ENCODE results near the gene C4orf17.
"Not testable (repeated sequence)": the region's sequence is repeated elsewhere in the genome, so short reads cannot be mapped to it uniquely, and the experiment has no call there.

Gene C4orf17

DNA sequence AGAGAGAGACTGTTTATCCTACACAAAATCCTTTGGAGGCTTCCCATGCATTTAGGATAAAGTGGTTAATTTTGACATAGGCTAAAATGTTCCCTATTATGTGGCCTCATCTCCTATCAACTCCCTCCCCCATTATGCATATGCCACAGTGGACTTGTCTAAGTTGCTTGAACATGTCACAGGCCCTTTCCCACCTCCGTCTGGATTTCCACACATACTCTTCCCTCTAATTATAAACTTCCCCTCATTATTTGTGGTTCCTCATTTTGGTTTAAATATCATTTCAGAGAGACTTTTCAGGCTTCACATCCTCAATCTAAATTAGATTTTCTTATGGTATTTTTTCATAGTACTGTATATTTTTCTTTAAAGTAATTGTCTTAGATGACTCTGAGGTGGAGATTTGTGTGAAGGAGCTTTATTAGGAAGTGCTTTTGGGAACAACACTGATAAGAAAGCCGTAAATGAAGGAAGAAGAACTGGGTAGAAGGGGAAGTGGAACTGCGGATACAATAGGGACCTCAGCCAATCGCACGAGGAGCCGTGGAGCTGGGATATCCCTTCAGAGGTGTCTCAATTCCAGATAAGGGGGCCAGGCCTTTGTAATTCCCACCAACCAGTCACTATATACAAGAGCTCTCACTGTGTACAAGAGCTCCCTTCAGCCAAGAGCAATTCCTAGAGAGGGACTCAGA, 7.9 kb downstream of the C4orf17 start:
- Histone ChIP-seq H3K4me3 (ENCODE audit: low read length) (no peak overlapping the region), H3K27me3 (ENCODE audit: insufficient read depth, low read length, poor library complexity) (no peaks in the 10 kb centered on the region), H3K36me3 (ENCODE audit: control insufficient read depth, insufficient read depth, low read length) (no peaks in the 10 kb centered on the region), H3K4ac (ENCODE audit: low read depth, low read length) (no peak overlapping the region), H3K23ac (ENCODE audit: low read length) (no peak overlapping the region), H3K4me1 (ENCODE audit: control insufficient read depth, low read depth, low read length) (no peaks in the 10 kb centered on the region), H4K5ac (ENCODE audit: low read length) (no peak overlapping the region), H2BK5ac (ENCODE audit: low read length) (no peak overlapping the region), H3K56ac (ENCODE audit: low read length) (no peak overlapping the region), H3K79me1 (ENCODE audit: low read length) (no peaks in the 10 kb centered on the region), H2BK120ac (ENCODE audit: low read depth, low read length) (no peak overlapping the region), H3K9ac (ENCODE audit: low read length) (no peak overlapping the region), H2AK5ac (ENCODE audit: low read length) (no peak overlapping the region), H3K4me2 (ENCODE audit: low read length) (no peak overlapping the region), H3K18ac (ENCODE audit: low read length) (no peak overlapping the region), H3K79me2 (ENCODE audit: control insufficient read depth, insufficient read depth, low read length) (no peaks in the 10 kb centered on the region), H4K8ac (ENCODE audit: low read depth, low read length) (no peak overlapping the region), H3K27ac (ENCODE audit: low read depth, low read length) (no peak overlapping the region), H2BK15ac (replicated peaks; ENCODE audit: low read depth) (no peak overlapping the region)
- WGBS (ENCODE audit: extremely low coverage, insufficient coverage, low lambda C conversion rate) = no CpG with 5 or more reads among the region's 6 CpGs
- DNase-seq = peak; percentile 11

DNA sequence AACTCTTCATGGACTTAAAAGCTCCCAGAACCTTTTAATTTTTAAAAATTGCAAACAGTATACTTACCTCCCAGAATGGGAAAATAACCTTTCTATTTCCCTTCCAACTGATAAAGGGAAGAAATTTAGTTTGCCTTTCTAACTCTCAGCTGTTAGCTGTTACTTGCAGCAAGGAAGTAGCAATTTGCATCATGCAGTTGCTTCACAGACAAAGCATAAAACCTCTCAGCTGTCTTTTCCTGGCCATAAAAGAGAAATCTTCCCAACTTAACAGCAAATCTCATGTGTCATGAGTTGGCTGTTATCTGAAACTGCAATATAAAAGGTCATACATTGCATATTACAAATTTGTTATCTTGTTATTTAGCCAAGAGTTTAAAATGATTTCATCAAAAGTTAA, 18.4 kb downstream of the C4orf17 start:
- peak; percentile 8 for DNase-seq
- H3K27ac ChIP-seq (ENCODE audit: low read depth, low read length) = no peak overlapping the region
- H3K27me3 ChIP-seq (ENCODE audit: insufficient read depth, low read length, poor library complexity) = no peaks in the 10 kb centered on the region

DNA sequence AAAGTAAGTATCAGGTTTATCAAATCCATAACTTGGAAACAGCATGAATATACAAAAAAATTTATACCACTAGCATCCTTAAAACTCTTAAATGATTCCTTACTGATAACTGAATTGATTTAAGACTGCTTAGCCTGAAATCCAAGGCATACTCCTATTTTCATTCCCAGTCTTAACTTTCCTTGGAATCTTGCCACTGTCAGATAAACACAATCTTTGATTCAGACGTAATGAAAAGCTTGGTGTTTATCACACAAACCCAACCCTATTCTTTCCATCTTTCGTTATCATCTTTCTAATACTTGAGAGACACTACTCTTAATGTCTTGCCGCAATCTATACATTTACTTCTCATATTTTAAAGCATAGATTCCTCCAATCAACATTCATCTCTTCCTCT, 19.1 kb downstream of the C4orf17 start:
- no peak for DNase-seq
- Histone ChIP-seq H4K5ac (ENCODE audit: low read length) (no peak overlapping the region), H3K4ac (ENCODE audit: low read depth, low read length) (no peak overlapping the region), H2AK5ac (ENCODE audit: low read length) (no peak overlapping the region), H2BK15ac (replicated peaks; ENCODE audit: low read depth) (no peak overlapping the region), H3K4me3 (ENCODE audit: low read length) (no peak overlapping the region), H2BK120ac (ENCODE audit: low read depth, low read length) (no peak overlapping the region), H3K4me1 (ENCODE audit: control insufficient read depth, low read depth, low read length) (no peaks in the 10 kb centered on the region), H3K36me3 (ENCODE audit: control insufficient read depth, insufficient read depth, low read length) (no peaks in the 10 kb centered on the region), H3K18ac (ENCODE audit: low read length) (no peak overlapping the region), H3K27ac (ENCODE audit: low read depth, low read length) (no peak overlapping the region), H3K79me1 (ENCODE audit: low read length) (no peaks in the 10 kb centered on the region), H3K27me3 (ENCODE audit: insufficient read depth, low read length, poor library complexity) (no peaks in the 10 kb centered on the region), H3K9ac (ENCODE audit: low read length) (no peak overlapping the region), H3K56ac (ENCODE audit: low read length) (no peak overlapping the region), H3K4me2 (ENCODE audit: low read length) (no peak overlapping the region), H3K23ac (ENCODE audit: low read length) (no peak overlapping the region), H4K8ac (ENCODE audit: low read depth, low read length) (no peak overlapping the region), H2BK5ac (ENCODE audit: low read length) (no peak overlapping the region), H3K79me2 (ENCODE audit: control insufficient read depth, insufficient read depth, low read length) (no peaks in the 10 kb centered on the region)
- 100% methylated on average over 2 of the region's 3 CpGs for WGBS (ENCODE audit: extremely low coverage, insufficient coverage, low lambda C conversion rate)

More for the DNA sequence above, 18.4 kb downstream of the C4orf17 start:
- no peak overlapping the region for H3K23ac ChIP-seq (ENCODE audit: low read length)
- no peak overlapping the region for H3K18ac ChIP-seq (ENCODE audit: low read length)
- H3K9ac ChIP-seq (ENCODE audit: low read length) = no peak overlapping the region
- H3K79me2 ChIP-seq (ENCODE audit: control insufficient read depth, insufficient read depth, low read length) = no peaks in the 10 kb centered on the region
- H3K56ac ChIP-seq (ENCODE audit: low read length) = no peak overlapping the region
- H2BK5ac ChIP-seq (ENCODE audit: low read length) = no peak overlapping the region
- no peak overlapping the region for H4K5ac ChIP-seq (ENCODE audit: low read length)
- no peak overlapping the region for H2BK15ac ChIP-seq (replicated peaks; ENCODE audit: low read depth)
- no peaks in the 10 kb centered on the region for H3K4me1 ChIP-seq (ENCODE audit: control insufficient read depth, low read depth, low read length)
- H3K4me2 ChIP-seq (ENCODE audit: low read length) = no peak overlapping the region
- H2BK120ac ChIP-seq (ENCODE audit: low read depth, low read length) = no peak overlapping the region
- H3K4ac ChIP-seq (ENCODE audit: low read depth, low read length) = no peak overlapping the region
- no peaks in the 10 kb centered on the region for H3K36me3 ChIP-seq (ENCODE audit: control insufficient read depth, insufficient read depth, low read length)
- H3K79me1 ChIP-seq (ENCODE audit: low read length) = no peaks in the 10 kb centered on the region
- no peak overlapping the region for H2AK5ac ChIP-seq (ENCODE audit: low read length)
- H3K4me3 ChIP-seq (ENCODE audit: low read length) = no peak overlapping the region
- H4K8ac ChIP-seq (ENCODE audit: low read depth, low read length) = no peak overlapping the region

DNA sequence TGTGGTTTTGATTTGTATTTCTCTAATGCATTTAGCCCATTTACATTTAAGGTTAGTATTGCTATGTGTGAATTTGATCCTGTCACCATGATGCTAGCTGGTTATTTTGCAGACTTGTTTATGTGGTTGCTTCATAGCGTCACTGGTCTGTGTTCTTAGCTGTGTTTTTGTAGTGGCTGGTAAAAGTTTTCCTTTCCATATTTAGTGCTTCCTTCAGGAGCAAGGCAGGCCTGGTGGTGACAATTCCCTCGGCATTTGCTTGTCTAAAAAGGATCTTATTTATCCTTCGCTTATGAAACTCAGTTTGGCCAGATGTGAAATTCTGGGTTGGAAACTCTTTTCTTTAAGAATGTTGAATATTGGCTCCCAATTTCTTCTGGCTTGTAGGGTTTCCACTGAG, 23.9 kb downstream of the C4orf17 start:
- H3K18ac ChIP-seq (ENCODE audit: low read length); H3K4ac ChIP-seq (ENCODE audit: low read depth, low read length); H3K36me3 ChIP-seq (ENCODE audit: control insufficient read depth, insufficient read depth, low read length); H3K4me1 ChIP-seq (ENCODE audit: control insufficient read depth, low read depth, low read length); H3K23ac ChIP-seq (ENCODE audit: low read length); H3K4me3 ChIP-seq (ENCODE audit: low read length); H3K27me3 ChIP-seq (ENCODE audit: insufficient read depth, low read length, poor library complexity); H2AK5ac ChIP-seq (ENCODE audit: low read length); DNase-seq; H3K9ac ChIP-seq (ENCODE audit: low read length); H3K56ac ChIP-seq (ENCODE audit: low read length); H4K8ac ChIP-seq (ENCODE audit: low read depth, low read length); H2BK120ac ChIP-seq (ENCODE audit: low read depth, low read length); H4K5ac ChIP-seq (ENCODE audit: low read length); H2BK5ac ChIP-seq (ENCODE audit: low read length); H3K27ac ChIP-seq (ENCODE audit: low read depth, low read length); H2BK15ac ChIP-seq (replicated peaks; ENCODE audit: low read depth); H3K79me2 ChIP-seq (ENCODE audit: control insufficient read depth, insufficient read depth, low read length); H3K79me1 ChIP-seq (ENCODE audit: low read length); H3K4me2 ChIP-seq (ENCODE audit: low read length): not testable (repeated sequence)
- WGBS (ENCODE audit: extremely low coverage, insufficient coverage, low lambda C conversion rate) = no CpG with 5 or more reads among the region's 3 CpGs

DNA sequence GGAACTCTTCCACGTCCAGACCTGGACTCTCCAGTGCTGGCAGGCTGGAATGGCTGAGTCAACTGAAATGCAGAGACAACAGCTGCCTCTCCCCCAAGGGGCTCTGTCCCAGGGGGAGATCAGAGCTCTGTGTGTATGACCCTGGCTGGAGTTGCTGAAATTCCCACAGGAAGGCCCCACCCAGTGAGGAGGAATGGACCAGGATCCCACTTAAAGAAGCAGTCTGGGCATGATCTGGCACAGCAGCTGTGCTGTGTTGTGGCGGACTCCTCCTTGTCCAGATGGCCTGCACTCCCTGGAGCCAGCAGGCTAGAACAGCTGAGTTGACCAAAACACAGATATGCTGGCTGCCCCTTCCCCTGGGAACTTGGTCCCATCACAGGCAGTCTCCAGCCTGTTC, 25.4 kb downstream of the C4orf17 start:
- Histone ChIP-seq H2AK5ac (ENCODE audit: low read length) (no peak overlapping the region), H3K4ac (ENCODE audit: low read depth, low read length) (no peak overlapping the region), H3K79me1 (ENCODE audit: low read length) (no peaks in the 10 kb centered on the region), H3K18ac (ENCODE audit: low read length) (no peak overlapping the region), H2BK15ac (replicated peaks; ENCODE audit: low read depth) (no peak overlapping the region), H3K9ac (ENCODE audit: low read length) (no peak overlapping the region), H4K5ac (ENCODE audit: low read length) (no peak overlapping the region), H3K79me2 (ENCODE audit: control insufficient read depth, insufficient read depth, low read length) (no peaks in the 10 kb centered on the region), H3K56ac (ENCODE audit: low read length) (no peak overlapping the region), H3K4me3 (ENCODE audit: low read length) (no peak overlapping the region), H3K4me2 (ENCODE audit: low read length) (no peak overlapping the region), H2BK120ac (ENCODE audit: low read depth, low read length) (no peak overlapping the region), H4K8ac (ENCODE audit: low read depth, low read length) (no peak overlapping the region), H3K36me3 (ENCODE audit: control insufficient read depth, insufficient read depth, low read length) (no peaks in the 10 kb centered on the region), H2BK5ac (ENCODE audit: low read length) (no peak overlapping the region), H3K27me3 (ENCODE audit: insufficient read depth, low read length, poor library complexity) (no peaks in the 10 kb centered on the region), H3K4me1 (ENCODE audit: control insufficient read depth, low read depth, low read length) (no peaks in the 10 kb centered on the region), H3K27ac (ENCODE audit: low read depth, low read length) (no peak overlapping the region), H3K23ac (ENCODE audit: low read length) (no peak overlapping the region)
- DNase-seq = no peak
- WGBS (ENCODE audit: extremely low coverage, insufficient coverage, low lambda C conversion rate) = no CpG with 5 or more reads among the region's 2 CpGs

DNA sequence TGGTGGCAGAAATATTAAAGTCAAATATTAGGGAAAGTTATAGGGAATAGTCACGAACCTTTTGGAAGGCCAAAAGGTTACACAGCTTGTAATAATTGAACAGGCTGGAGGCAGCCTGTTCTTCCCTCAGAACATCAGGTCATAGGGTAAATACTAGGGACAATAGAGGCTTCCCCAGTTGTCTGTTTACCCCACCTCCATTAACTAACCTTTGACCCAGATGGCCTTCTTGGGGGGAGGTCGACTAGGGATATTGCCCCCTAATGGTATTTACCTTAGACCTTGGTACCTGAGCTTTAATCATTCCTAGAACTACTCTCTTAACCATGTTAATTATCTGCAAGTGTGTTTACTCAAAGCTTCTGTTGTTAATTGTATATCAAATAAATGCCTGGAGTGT, 26.0 kb downstream of the C4orf17 start:
- whole genome bisulfite sequencing (ENCODE audit: extremely low coverage, insufficient coverage, low lambda C conversion rate) = no CpG with 5 or more reads among the region's 2 CpGs
- H3K36me3 ChIP-seq (ENCODE audit: control insufficient read depth, insufficient read depth, low read length) = no peaks in the 10 kb centered on the region
- no peaks in the 10 kb centered on the region for H3K79me1 ChIP-seq (ENCODE audit: low read length)
- H3K9ac ChIP-seq (ENCODE audit: low read length) = no peak overlapping the region
- no peak overlapping the region for H4K5ac ChIP-seq (ENCODE audit: low read length)
- no peak overlapping the region for H3K18ac ChIP-seq (ENCODE audit: low read length)
- H2BK120ac ChIP-seq (ENCODE audit: low read depth, low read length) = no peak overlapping the region
- no peak overlapping the region for H2BK5ac ChIP-seq (ENCODE audit: low read length)
- H2BK15ac ChIP-seq (replicated peaks; ENCODE audit: low read depth) = no peak overlapping the region
- no peaks in the 10 kb centered on the region for H3K4me1 ChIP-seq (ENCODE audit: control insufficient read depth, low read depth, low read length)
- H2AK5ac ChIP-seq (ENCODE audit: low read length) = no peak overlapping the region
- H3K4me3 ChIP-seq (ENCODE audit: low read length) = no peak overlapping the region
- no peak overlapping the region for H3K23ac ChIP-seq (ENCODE audit: low read length)
- no peak overlapping the region for H4K8ac ChIP-seq (ENCODE audit: low read depth, low read length)
- DNase-seq = no peak
- H3K4me2 ChIP-seq (ENCODE audit: low read length) = no peak overlapping the region
- no peaks in the 10 kb centered on the region for H3K79me2 ChIP-seq (ENCODE audit: control insufficient read depth, insufficient read depth, low read length)
- no peak overlapping the region for H3K4ac ChIP-seq (ENCODE audit: low read depth, low read length)
- H3K27me3 ChIP-seq (ENCODE audit: insufficient read depth, low read length, poor library complexity) = no peaks in the 10 kb centered on the region
- no peak overlapping the region for H3K27ac ChIP-seq (ENCODE audit: low read depth, low read length)
- no peak overlapping the region for H3K56ac ChIP-seq (ENCODE audit: low read length)
